Right kidney (tissue), 9 donors: ENCODE results near the gene COX19.

ENCODE experiments used
- DNase-seq: peaks from one replicate; pipeline ENCODE4 v3.0.0-alpha.2; 2016
- long read RNA-seq, 8 donors: transcript quantifications; one replicate each; lab custom pipeline, GENCODE V29; 2026

The COX19 gene
- long read RNA-seq, donor 1, transcript COX19-203 (2 exons, 714 nt), result minor isoform, 7 of 16 reads
- long read RNA-seq, donor 1, transcript COX19-201 (3 exons, 3,666 nt), result major isoform, 9 of 16 reads
- long read RNA-seq, donor 1, partial matches to known transcripts, result 0 of 16 reads
- long read RNA-seq, donor 1, other reads (novel, unspliced or antisense), result 0 of 16 reads
- long read RNA-seq, donor 2, partial matches to known transcripts, result 0 of 7 reads
- long read RNA-seq, donor 2, other reads (novel, unspliced or antisense), result 0 of 7 reads
- long read RNA-seq, donor 3, transcript COX19-201 (3 exons, 3,666 nt), result major isoform, 6 of 9 reads
- long read RNA-seq, donor 3, partial matches to known transcripts, result 0 of 9 reads
- long read RNA-seq, donor 3, other reads (novel, unspliced or antisense), result 0 of 9 reads
- long read RNA-seq, donor 4, transcript COX19-203 (2 exons, 714 nt), result minor isoform, 5 of 12 reads
- long read RNA-seq, donor 4, transcript COX19-201 (3 exons, 3,666 nt), result major isoform, 7 of 12 reads
- long read RNA-seq, donor 4, partial matches to known transcripts, result 0 of 12 reads
- long read RNA-seq, donor 4, other reads (novel, unspliced or antisense), result 0 of 12 reads
- long read RNA-seq, donor 5, transcript COX19-201 (3 exons, 3,666 nt), result major isoform, 9 of 9 reads
- long read RNA-seq, donor 5, partial matches to known transcripts, result 0 of 9 reads
- long read RNA-seq, donor 5, other reads (novel, unspliced or antisense), result 0 of 9 reads
- long read RNA-seq, donor 6, transcript COX19-201 (3 exons, 3,666 nt), result major isoform, 5 of 9 reads
- long read RNA-seq, donor 6, partial matches to known transcripts, result 0 of 9 reads
- long read RNA-seq, donor 6, other reads (novel, unspliced or antisense), result 0 of 9 reads
- long read RNA-seq, donor 7, transcript COX19-201 (3 exons, 3,666 nt), result major isoform, 13 of 15 reads
- long read RNA-seq, donor 7, partial matches to known transcripts, result 0 of 15 reads
- long read RNA-seq, donor 7, other reads (novel, unspliced or antisense), result 0 of 15 reads
- long read RNA-seq, donor 8, transcript COX19-201 (3 exons, 3,666 nt), result major isoform, 6 of 7 reads
- long read RNA-seq, donor 8, partial matches to known transcripts, result 0 of 7 reads
- long read RNA-seq, donor 8, other reads (novel, unspliced or antisense), result 0 of 7 reads

- peak; percentile 79 for DNase-seq
Measured at GRCh38 chr7:974820-975681, at the start of gene COX19. Gene COX19 (minus strand): TSS chr7:975549. CDS start chr7:975509, 40 bp downstream.

- DNase-seq, result no peak
Measured at GRCh38 chr7:1024331-1024841, 49.0 kb upstream of the COX19 start.

GRCh38 chr7:1022801-1023465 lies 47.6 kb upstream of the COX19 start:
- DNase-seq, result no peak

GRCh38 chr7:1022356-1022755 lies 47.0 kb upstream of the COX19 start:
- DNase-seq, result no peak

- no peak for DNase-seq
Measured at GRCh38 chr7:1021931-1022330, 46.6 kb upstream of the COX19 start.

GRCh38 chr7:1021366-1021765 lies 46.0 kb upstream of the COX19 start:
- DNase-seq, result no peak

- DNase-seq, result no peak
Measured at GRCh38 chr7:1020849-1021251, 45.5 kb upstream of the COX19 start.

- DNase-seq, result no peak
Measured at GRCh38 chr7:1019789-1020610, 44.7 kb upstream of the COX19 start.

- no peak for DNase-seq
Measured at GRCh38 chr7:1019255-1019785, 44.0 kb upstream of the COX19 start.

- DNase-seq, result no peak
Measured at GRCh38 chr7:1018334-1018695, 43.0 kb upstream of the COX19 start.

- DNase-seq, result no peak
Measured at GRCh38 chr7:1017586-1018333, 42.4 kb upstream of the COX19 start.

- DNase-seq, result no peak
Measured at GRCh38 chr7:1016577-1017531, 41.5 kb upstream of the COX19 start.

GRCh38 chr7:1015196-1016121 lies 40.1 kb upstream of the COX19 start:
- DNase-seq, result no peak

GRCh38 chr7:1014681-1015080 lies 39.3 kb upstream of the COX19 start:
- DNase-seq, result no peak

- no peak for DNase-seq
Measured at GRCh38 chr7:1013581-1013980, 38.2 kb upstream of the COX19 start.

GRCh38 chr7:1012716-1013095 lies 37.4 kb upstream of the COX19 start:
- DNase-seq, result no peak
